OCI-LY1 (cell line): Measurements from ENCODE around the gene MACROD2.

ENCODE experiments used
- EZH2 ChIP-seq: fragments of 200-600 bp; sonication (generic), shearing (Covaris generic); IDR thresholded peaks from 2 replicates; pipeline ENCODE4 v1.8.0; 2017; ENCODE audit warnings: borderline replicate concordance, mixed run types, mild to moderate bottlenecking, antibody characterized with exemption, low read length, moderate library complexity, mixed read lengths
- TF ChIP-seq, protein P1 (sequence below): fragments of 200-600 bp; sonication (generic), shearing (Covaris generic); IDR thresholded peaks from 2 replicates; pipeline ENCODE4 v1.5.1; 2017; ENCODE audit warnings: mild to moderate bottlenecking, antibody characterized with exemption, low read length, moderate library complexity, mixed read lengths

DNA sequence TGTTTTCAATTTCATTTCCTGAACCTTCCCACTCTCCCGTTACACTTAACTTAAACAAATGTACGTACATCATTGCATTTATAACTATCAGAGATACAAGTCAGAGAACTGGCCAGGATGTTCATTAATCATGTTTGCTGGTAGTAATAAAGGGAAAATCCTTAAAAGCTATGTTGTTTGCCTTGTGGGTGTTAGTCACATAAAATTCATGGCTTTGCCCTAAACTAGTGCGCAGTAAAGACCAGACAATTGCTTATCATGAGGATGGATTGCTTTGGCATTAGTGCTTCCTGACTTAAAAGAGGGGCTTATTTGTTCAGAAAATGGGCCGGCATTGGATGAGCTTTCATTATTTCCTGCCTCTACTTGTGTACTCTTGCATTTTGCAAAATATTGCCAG lies 1379.4 kb downstream of the MACROD2 start:
- TF ChIP-seq, protein P1, sequence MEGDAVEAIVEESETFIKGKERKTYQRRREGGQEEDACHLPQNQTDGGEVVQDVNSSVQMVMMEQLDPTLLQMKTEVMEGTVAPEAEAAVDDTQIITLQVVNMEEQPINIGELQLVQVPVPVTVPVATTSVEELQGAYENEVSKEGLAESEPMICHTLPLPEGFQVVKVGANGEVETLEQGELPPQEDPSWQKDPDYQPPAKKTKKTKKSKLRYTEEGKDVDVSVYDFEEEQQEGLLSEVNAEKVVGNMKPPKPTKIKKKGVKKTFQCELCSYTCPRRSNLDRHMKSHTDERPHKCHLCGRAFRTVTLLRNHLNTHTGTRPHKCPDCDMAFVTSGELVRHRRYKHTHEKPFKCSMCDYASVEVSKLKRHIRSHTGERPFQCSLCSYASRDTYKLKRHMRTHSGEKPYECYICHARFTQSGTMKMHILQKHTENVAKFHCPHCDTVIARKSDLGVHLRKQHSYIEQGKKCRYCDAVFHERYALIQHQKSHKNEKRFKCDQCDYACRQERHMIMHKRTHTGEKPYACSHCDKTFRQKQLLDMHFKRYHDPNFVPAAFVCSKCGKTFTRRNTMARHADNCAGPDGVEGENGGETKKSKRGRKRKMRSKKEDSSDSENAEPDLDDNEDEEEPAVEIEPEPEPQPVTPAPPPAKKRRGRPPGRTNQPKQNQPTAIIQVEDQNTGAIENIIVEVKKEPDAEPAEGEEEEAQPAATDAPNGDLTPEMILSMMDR: no peak
- TF ChIP-seq EZH2: no peak
